Ectodermal cell (in vitro differentiated cells): Measurements from ENCODE around the gene TRIM13.
"Not testable (repeated sequence)": the region's sequence is repeated elsewhere in the genome, so short reads cannot be mapped to it uniquely, and the experiment has no call there.

Experiments
- H3K27ac ChIP-seq: 2 replicates; pipeline ENCODE4 v1.7.0; 2013; ENCODE audit warnings: mild to moderate bottlenecking, low read depth, low read length; ENCODE audit not compliant: insufficient read depth, poor library complexity, severe bottlenecking
- H3K27me3 ChIP-seq: 2 replicates; pipeline ENCODE4 v1.7.0; 2013; ENCODE audit warnings: mild to moderate bottlenecking, low read length; ENCODE audit not compliant: insufficient read depth, control insufficient read depth, poor library complexity, severe bottlenecking
- H3K36me3 ChIP-seq: one replicate; pipeline ENCODE4 v1.7.0; 2013; ENCODE audit warnings: low read length; ENCODE audit not compliant: control insufficient read depth, insufficient read depth
- H3K4me1 ChIP-seq: one replicate; pipeline ENCODE4 v1.7.0; 2013; ENCODE audit warnings: low read length; ENCODE audit not compliant: control insufficient read depth, insufficient read depth
- H3K4me3 ChIP-seq: 2 replicates; pipeline ENCODE4 v1.7.0; 2013; ENCODE audit warnings: low read depth, low read length, control low read depth; ENCODE audit not compliant: insufficient read depth
- H3K9me3 ChIP-seq: 2 replicates; pipeline ENCODE4 v1.7.0; 2013; ENCODE audit warnings: mild to moderate bottlenecking, low read length, moderate library complexity; ENCODE audit not compliant: control insufficient read depth
- WGBS, 2 experiments: methylation state at CpG; one replicate each; pipeline ENCODE4 v1.1.7; 2013; ENCODE audit warnings: missing lambda C conversion rate in 2 of 2; 5-methylcytosine and 5-hydroxymethylcytosine counted together

Gene TRIM13

GRCh38 chr13:50055454-50055853 is 58.6 kb downstream of the TRIM13 start:
- no peak overlapping the region for H3K4me3 ChIP-seq
- H3K9me3 ChIP-seq, result no peaks in the 10 kb centered on the region
- H3K27me3 ChIP-seq, result no peaks in the 10 kb centered on the region
- 88 to 89% methylated on average over 1 of the region's 1 CpG for WGBS, 2 experiments
- H3K27ac ChIP-seq, result no peak overlapping the region
- H3K36me3 ChIP-seq, result no peaks in the 10 kb centered on the region
- no peaks in the 10 kb centered on the region for H3K4me1 ChIP-seq

- H3K9me3 ChIP-seq, result no peaks in the 10 kb centered on the region
These were observed 63.9 kb downstream of the TRIM13 start for GRCh38 chr13:50060718-50061117.

GRCh38 chr13:50062336-50062735 is 65.5 kb downstream of the TRIM13 start:
- not testable (repeated sequence) for H3K4me1 ChIP-seq, H3K36me3 ChIP-seq, H3K4me3 ChIP-seq, H3K27me3 ChIP-seq, H3K27ac ChIP-seq, H3K9me3 ChIP-seq
- WGBS, 2 experiments, result 94 to 98% methylated on average over 6 of the region's 7 CpGs

More at GRCh38 chr13:50060718-50061117, 63.9 kb downstream of the TRIM13 start:
- Histone ChIP-seq H3K27ac (no peak overlapping the region), H3K4me3 (no peak overlapping the region), H3K4me1 (no peaks in the 10 kb centered on the region), H3K27me3 (no peaks in the 10 kb centered on the region), H3K36me3 (no peaks in the 10 kb centered on the region)
- no CpG with 5 or more reads among the region's 1 CpG for WGBS, 2 experiments

GRCh38 chr13:50065712-50066111 is 68.9 kb downstream of the TRIM13 start:
- peaks cover 12% of the 10 kb centered on the region for H3K36me3 ChIP-seq
- H3K27me3 ChIP-seq, result no peaks in the 10 kb centered on the region
- no peak overlapping the region for H3K27ac ChIP-seq
- H3K4me3 ChIP-seq, result no peak overlapping the region
- no peaks in the 10 kb centered on the region for H3K9me3 ChIP-seq
- H3K4me1 ChIP-seq, result no peaks in the 10 kb centered on the region
- WGBS, 2 experiments, result 91 to 100% methylated on average over 1 of the region's 1 CpG
